ENCODE data around the gene KCNQ2.
A peak's percentile ranks its signal among the peaks of the same experiment; 100 is the strongest.

Gene KCNQ2

GRCh38 chr20:63501818-63502670 is 29.6 kb upstream of the KCNQ2 start:
- TF ChIP-seq CTCF (IDR thresholded peaks at IDR 0.05): no peak
- Histone ChIP-seq H3K27ac (no peak overlapping the region), H3K27me3 (ENCODE audit: control insufficient read depth, insufficient read depth, low read length) (no peaks in the 10 kb centered on the region), H3K4me3 (ENCODE audit: low read depth, low read length) (no peak overlapping the region), H3K9ac (no peak overlapping the region), H3K4me1 (peaks cover 3% of the 10 kb centered on the region), H3K36me3 (ENCODE audit: control insufficient read depth, insufficient read depth, low read length) (no peaks in the 10 kb centered on the region), H3K79me2 (no peaks in the 10 kb centered on the region), H2AFZ (no peak overlapping the region), H3K4me2 (ENCODE audit: low read length) (no peak overlapping the region), H3K9me3 (ENCODE audit: control insufficient read depth, low read length) (no peaks in the 10 kb centered on the region)

GRCh38 chr20:63500902-63501817 is 28.7 kb upstream of the KCNQ2 start:
- H3K27ac ChIP-seq: no peak overlapping the region
- no peak overlapping the region for H3K4me3 ChIP-seq (ENCODE audit: low read depth, low read length)
- no peak overlapping the region for H3K9ac ChIP-seq
- H2AFZ ChIP-seq: no peak overlapping the region
- H3K27me3 ChIP-seq (ENCODE audit: control insufficient read depth, insufficient read depth, low read length): no peaks in the 10 kb centered on the region
- no peaks in the 10 kb centered on the region for H3K36me3 ChIP-seq (ENCODE audit: control insufficient read depth, insufficient read depth, low read length)
- H3K4me1 ChIP-seq: peaks cover 3% of the 10 kb centered on the region
- no peak for TF ChIP-seq CTCF (IDR thresholded peaks at IDR 0.05)
- no peaks in the 10 kb centered on the region for H3K9me3 ChIP-seq (ENCODE audit: control insufficient read depth, low read length)
- H3K4me2 ChIP-seq (ENCODE audit: low read length): no peak overlapping the region
- no peaks in the 10 kb centered on the region for H3K79me2 ChIP-seq

GRCh38 chr20:63500151-63500901 is 27.9 kb upstream of the KCNQ2 start:
- no peak overlapping the region for H2AFZ ChIP-seq
- H3K36me3 ChIP-seq (ENCODE audit: control insufficient read depth, insufficient read depth, low read length): no peaks in the 10 kb centered on the region
- no peak overlapping the region for H3K4me3 ChIP-seq (ENCODE audit: low read depth, low read length)
- no peak for TF ChIP-seq CTCF (IDR thresholded peaks at IDR 0.05)
- H3K9ac ChIP-seq: no peak overlapping the region
- no peaks in the 10 kb centered on the region for H3K27me3 ChIP-seq (ENCODE audit: control insufficient read depth, insufficient read depth, low read length)
- no peaks in the 10 kb centered on the region for H3K9me3 ChIP-seq (ENCODE audit: control insufficient read depth, low read length)
- H3K79me2 ChIP-seq: no peaks in the 10 kb centered on the region
- H3K4me1 ChIP-seq: peaks cover 3% of the 10 kb centered on the region
- no peak overlapping the region for H3K27ac ChIP-seq
- H3K4me2 ChIP-seq (ENCODE audit: low read length): no peak overlapping the region

- TF ChIP-seq CTCF (IDR thresholded peaks at IDR 0.05): no peak
- H3K9ac ChIP-seq: no peak overlapping the region
- H3K27me3 ChIP-seq (ENCODE audit: control insufficient read depth, insufficient read depth, low read length): no peaks in the 10 kb centered on the region
- peaks cover 3% of the 10 kb centered on the region for H3K4me1 ChIP-seq
- no peak overlapping the region for H3K27ac ChIP-seq
- no peaks in the 10 kb centered on the region for H3K79me2 ChIP-seq
- peak overlapping the region; percentile 51 for H3K4me2 ChIP-seq (ENCODE audit: low read length)
- no peaks in the 10 kb centered on the region for H3K36me3 ChIP-seq (ENCODE audit: control insufficient read depth, insufficient read depth, low read length)
- H2AFZ ChIP-seq: peak overlapping the region; percentile 56
- H3K4me3 ChIP-seq (ENCODE audit: low read depth, low read length): peak overlapping the region; percentile 33
- no peaks in the 10 kb centered on the region for H3K9me3 ChIP-seq (ENCODE audit: control insufficient read depth, low read length)
These were observed 27.0 kb upstream of the KCNQ2 start for GRCh38 chr20:63499338-63499969.

Measured in parathyroid adenoma (tissue), 2 donors.